Calu3 (cell line): Measurements from ENCODE around the gene PAK1. TPM values are rescaled to one million over a fixed set of nuclear protein-coding genes. Genes with fewer than 3 reads are reported as not detected.

ENCODE experiments used
- BruUV-seq: library from RNA; stranded (reverse); fragments of 400-500 nt; replicated peaks from 2 replicates; lab custom pipeline; 2021; lab: Mats Ljungman, UMichigan
- CTCF ChIA-PET: fragments of 300-600 bp; sonication (Branson Sonifier 250); formaldehyde crosslinking; loops from one replicate; lab custom pipeline; 2022; ENCODE audit warnings: antibody characterized with exemption; lab: Charles Lee
- DNase-seq: peaks from one replicate; pipeline ENCODE4 v3.0.0; 2022
- H3K27ac Mint-ChIP-seq: one replicate; pipeline ENCODE4 v1.8.0; 2022; ENCODE audit warnings: mixed read lengths; ENCODE audit not compliant: unreplicated experiment
- H3K27me3 Mint-ChIP-seq: one replicate; pipeline ENCODE4 v1.8.0; 2022; ENCODE audit warnings: mixed read lengths; ENCODE audit not compliant: unreplicated experiment
- H3K36me3 Mint-ChIP-seq: one replicate; pipeline ENCODE4 v1.8.0; 2022; ENCODE audit warnings: mild to moderate bottlenecking, moderate library complexity, mixed read lengths; ENCODE audit not compliant: insufficient read depth, unreplicated experiment
- H3K4me1 Mint-ChIP-seq: one replicate; pipeline ENCODE4 v1.8.0; 2022; ENCODE audit warnings: mild to moderate bottlenecking, low read depth, mixed read lengths; ENCODE audit not compliant: unreplicated experiment
- H3K4me3 Mint-ChIP-seq: one replicate; pipeline ENCODE4 v1.8.0; 2022; ENCODE audit warnings: mild to moderate bottlenecking, low read depth, moderate library complexity, mixed read lengths; ENCODE audit not compliant: unreplicated experiment
- H3K9me3 Mint-ChIP-seq: one replicate; pipeline ENCODE4 v1.8.0; 2022; ENCODE audit warnings: low read depth, mixed read lengths; ENCODE audit not compliant: unreplicated experiment
- intact Hi-C: fragments of 100-400 bp; cut with micrococcal nuclease; formaldehyde crosslinking; loops from one replicate; pipeline ENCODE4 v1.10.0; 2022; ENCODE audit not compliant: unreplicated experiment
- total RNA-seq: library from RNA; stranded (reverse); gene quantifications from 2 replicates; pipeline ENCODE4 v1.2.3, GENCODE V29; 2022
- TF ChIP-seq, protein P1 (sequence below): fragments of 200-600 bp; IDR thresholded peaks from one replicate; pipeline ENCODE4 v1.8.0; 2022; ENCODE audit warnings: antibody characterized with exemption; ENCODE audit not compliant: unreplicated experiment

The PAK1 gene
- total RNA-seq, 1 experiment from 2014 or later: 58.5 TPM

DNA sequence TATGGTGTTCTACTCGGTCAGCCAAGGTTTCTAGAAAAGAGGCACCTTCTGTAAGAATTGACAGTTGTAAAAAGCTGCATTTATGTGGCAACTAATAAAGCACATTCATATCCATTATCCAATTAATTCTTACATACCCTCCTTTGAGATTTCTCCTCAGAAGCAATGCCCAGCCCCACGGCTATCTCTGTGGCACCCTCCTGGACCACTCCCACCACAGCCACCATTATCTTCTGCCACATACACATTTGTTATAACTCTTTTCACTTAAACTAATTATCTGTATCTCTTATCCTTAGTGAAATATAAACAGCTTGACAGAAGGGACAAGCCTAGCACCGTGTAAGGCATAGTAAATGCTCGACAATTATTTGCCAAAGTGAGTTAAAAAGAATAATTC is 48.5 kb downstream of the PAK1 start:
- no peaks in the 10 kb centered on the region for H3K9me3 Mint-ChIP-seq
- no peaks in the 10 kb centered on the region for H3K27me3 Mint-ChIP-seq
- no TSS peak for BruUV-seq
- no peak overlapping the region for H3K27ac Mint-ChIP-seq
- H3K4me1 Mint-ChIP-seq: peaks cover 14% of the 10 kb centered on the region
- TF ChIP-seq, protein P1, sequence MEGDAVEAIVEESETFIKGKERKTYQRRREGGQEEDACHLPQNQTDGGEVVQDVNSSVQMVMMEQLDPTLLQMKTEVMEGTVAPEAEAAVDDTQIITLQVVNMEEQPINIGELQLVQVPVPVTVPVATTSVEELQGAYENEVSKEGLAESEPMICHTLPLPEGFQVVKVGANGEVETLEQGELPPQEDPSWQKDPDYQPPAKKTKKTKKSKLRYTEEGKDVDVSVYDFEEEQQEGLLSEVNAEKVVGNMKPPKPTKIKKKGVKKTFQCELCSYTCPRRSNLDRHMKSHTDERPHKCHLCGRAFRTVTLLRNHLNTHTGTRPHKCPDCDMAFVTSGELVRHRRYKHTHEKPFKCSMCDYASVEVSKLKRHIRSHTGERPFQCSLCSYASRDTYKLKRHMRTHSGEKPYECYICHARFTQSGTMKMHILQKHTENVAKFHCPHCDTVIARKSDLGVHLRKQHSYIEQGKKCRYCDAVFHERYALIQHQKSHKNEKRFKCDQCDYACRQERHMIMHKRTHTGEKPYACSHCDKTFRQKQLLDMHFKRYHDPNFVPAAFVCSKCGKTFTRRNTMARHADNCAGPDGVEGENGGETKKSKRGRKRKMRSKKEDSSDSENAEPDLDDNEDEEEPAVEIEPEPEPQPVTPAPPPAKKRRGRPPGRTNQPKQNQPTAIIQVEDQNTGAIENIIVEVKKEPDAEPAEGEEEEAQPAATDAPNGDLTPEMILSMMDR: no peak
- H3K4me3 Mint-ChIP-seq: no peak overlapping the region
- intact Hi-C loops: no loop called here
- H3K36me3 Mint-ChIP-seq: no peaks in the 10 kb centered on the region
- no peak for DNase-seq
- CTCF ChIA-PET: no interaction called here

DNA sequence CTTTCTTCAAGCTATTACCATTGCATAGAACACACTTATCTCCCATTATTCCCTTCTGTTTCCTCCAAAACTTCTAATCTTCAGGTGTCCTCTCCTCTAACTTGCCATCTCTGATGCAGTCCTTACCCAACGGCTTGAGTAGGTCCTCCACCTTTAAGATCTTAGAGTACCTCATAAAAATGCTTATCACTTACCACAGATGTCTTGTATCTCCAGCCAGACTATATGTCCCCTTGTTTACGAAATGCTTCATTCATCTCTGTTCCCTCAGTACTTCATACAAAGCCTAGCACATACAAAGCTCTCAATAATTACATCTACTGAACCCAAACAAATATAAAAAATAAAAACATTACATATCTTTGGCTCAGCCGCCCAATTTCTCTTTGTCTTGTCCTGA is 49.2 kb downstream of the PAK1 start:
- no TSS peak for BruUV-seq
- Mint-ChIP-seq H3K4me1 (peaks cover 21% of the 10 kb centered on the region), H3K9me3 (no peaks in the 10 kb centered on the region), H3K4me3 (no peak overlapping the region), H3K27ac (no peak overlapping the region), H3K36me3 (no peaks in the 10 kb centered on the region), H3K27me3 (no peaks in the 10 kb centered on the region)
- CTCF ChIA-PET: no interaction called here
- TF ChIP-seq, protein P1: no peak
- DNase-seq: no peak
- intact Hi-C loops: no loop called here

DNA sequence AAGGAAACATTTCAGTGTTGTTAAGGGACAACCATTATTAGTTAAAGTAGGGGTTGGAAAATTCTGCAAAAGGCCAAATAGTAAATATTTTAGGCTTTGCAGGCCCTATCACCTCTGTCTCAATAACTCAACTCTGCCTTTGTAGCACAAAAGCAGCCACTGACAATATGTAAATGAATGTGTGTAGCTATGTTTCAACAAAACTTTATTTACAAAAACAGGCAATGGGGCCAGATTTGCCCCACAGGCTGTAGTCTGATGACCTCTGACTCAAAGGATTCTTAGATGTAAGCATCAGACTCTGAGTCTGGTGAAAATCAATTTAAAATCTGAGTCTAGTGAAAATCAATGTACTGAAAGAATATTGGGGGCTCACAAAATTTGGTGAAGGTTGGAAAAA is 50.3 kb downstream of the PAK1 start:
- H3K27ac Mint-ChIP-seq: no peak overlapping the region
- TF ChIP-seq, protein P1: no peak
- H3K27me3 Mint-ChIP-seq: no peaks in the 10 kb centered on the region
- no peaks in the 10 kb centered on the region for H3K36me3 Mint-ChIP-seq
- no TSS peak for BruUV-seq
- no peaks in the 10 kb centered on the region for H3K9me3 Mint-ChIP-seq
- peaks cover 31% of the 10 kb centered on the region for H3K4me1 Mint-ChIP-seq
- H3K4me3 Mint-ChIP-seq: no peak overlapping the region
- DNase-seq: no peak
- CTCF ChIA-PET: no interaction called here
- intact Hi-C loops: no loop called here

DNA sequence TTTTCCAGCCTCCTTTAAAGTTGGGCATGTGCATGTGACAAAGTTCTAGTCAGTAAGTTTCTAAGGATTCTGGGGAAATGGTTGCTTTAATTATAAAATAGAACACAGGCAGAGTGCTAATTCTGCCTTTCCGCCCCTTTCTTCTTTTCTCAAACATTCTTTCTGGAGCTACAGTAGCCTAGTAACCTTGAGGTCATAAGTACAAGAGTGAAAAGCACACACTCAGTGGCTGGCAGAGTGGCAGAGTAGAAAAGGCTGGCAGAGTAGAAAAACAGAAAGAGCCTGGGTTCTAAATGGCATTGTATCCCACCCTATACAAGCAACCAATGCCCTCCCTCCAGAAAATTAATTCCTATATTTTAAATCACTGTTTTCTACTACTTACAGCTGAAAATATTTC is 51.2 kb downstream of the PAK1 start:
- no peaks in the 10 kb centered on the region for H3K27me3 Mint-ChIP-seq
- H3K4me1 Mint-ChIP-seq: peaks cover 36% of the 10 kb centered on the region
- CTCF ChIA-PET: no interaction called here
- H3K4me3 Mint-ChIP-seq: no peak overlapping the region
- H3K9me3 Mint-ChIP-seq: no peaks in the 10 kb centered on the region
- TF ChIP-seq, protein P1: no peak
- no peaks in the 10 kb centered on the region for H3K36me3 Mint-ChIP-seq
- no peak for DNase-seq
- no peak overlapping the region for H3K27ac Mint-ChIP-seq
- intact Hi-C loops: no loop called here
- no TSS peak for BruUV-seq
